ENCODE data around the gene RAB30.

DNA sequence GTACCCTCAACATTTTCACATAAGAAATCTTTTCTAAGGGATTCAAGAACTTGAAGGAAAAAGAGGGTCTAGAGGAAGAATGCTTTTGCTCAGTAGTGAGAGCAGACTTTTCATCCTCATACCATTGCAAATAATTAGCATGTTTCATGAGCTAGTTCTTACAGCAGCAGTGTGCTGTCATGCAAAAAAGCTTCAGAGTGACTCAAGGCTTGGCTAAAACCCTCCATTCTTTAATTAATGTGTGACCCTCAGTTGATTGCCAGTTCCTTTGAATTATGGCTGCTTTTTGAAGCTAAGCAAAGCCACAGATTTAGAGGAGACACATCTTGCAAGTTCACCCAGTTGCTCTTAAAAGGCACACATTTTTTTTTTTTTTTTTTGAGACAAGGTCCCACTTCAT lies 48.6 kb upstream of the RAB30 start:
- TF ChIP-seq POLR2A (IDR thresholded peaks at IDR 0.05) = no peak
- no peak for TF ChIP-seq CTCF (IDR thresholded peaks at IDR 0.05)
- peak in 1 of 4 donors; percentile 28 for TF ChIP-seq POLR2AphosphoS5 (IDR thresholded peaks at IDR 0.05)
